ENCODE data around the gene SLC3A2.

The SLC3A2 gene

DNA sequence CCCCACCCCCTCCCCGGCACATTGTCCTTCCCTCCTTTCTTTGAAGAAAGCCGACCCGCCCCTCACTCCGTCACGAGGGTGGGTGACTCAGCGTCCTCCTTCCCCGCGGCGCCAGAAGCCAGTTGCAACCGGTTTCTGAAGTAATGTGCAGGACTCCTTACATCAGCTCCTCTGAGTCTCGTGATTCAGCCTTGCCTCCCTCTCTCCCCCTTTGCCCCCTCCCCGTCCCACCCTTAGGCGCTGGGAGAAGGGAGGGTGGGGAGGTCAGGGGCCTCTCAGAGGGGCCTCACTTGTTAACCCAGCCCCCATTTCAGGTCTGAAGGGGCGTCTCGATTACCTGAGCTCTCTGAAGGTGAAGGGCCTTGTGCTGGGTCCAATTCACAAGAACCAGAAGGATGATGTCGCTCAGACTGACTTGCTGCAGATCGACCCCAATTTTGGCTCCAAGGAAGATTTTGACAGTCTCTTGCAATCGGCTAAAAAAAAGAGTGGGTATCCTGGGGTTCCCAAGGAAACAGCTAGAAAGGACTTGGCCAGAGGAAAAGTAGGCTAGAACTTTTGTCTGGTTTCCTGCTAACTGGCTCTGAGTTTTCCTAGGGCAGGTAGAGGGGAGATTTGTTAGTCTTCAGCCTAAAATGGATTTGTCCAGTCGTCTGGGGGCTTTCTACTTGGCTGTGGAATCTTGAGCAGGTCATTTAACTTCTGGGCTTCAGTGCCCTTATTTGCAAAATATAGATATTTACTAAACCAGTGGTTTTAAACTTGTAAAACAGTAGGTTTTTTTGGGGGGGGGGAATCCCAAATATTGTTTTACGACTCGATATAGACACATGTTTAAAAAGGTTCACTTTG, 1.1 kb downstream of the SLC3A2 start:
- peak; percentile 92 for DNase-seq (ENCODE audit: low read depth)

DNA sequence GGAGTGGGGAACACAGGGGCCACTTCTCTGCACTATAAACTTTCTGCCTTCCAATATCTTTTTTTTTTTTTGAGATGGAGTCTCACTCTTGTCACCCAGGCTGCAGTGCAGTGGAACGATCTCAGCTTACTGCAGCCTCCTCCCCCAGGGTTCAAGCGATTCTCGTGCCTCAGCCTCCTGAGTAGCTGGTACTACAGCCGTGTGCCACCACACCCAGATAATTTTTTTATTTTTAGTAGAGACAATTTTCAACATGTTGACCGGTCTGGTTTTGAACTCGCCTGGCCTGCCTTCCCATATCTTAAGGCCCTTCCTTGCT, 1.7 kb downstream of the SLC3A2 start:
- DNase-seq (ENCODE audit: low read depth): no peak

DNA sequence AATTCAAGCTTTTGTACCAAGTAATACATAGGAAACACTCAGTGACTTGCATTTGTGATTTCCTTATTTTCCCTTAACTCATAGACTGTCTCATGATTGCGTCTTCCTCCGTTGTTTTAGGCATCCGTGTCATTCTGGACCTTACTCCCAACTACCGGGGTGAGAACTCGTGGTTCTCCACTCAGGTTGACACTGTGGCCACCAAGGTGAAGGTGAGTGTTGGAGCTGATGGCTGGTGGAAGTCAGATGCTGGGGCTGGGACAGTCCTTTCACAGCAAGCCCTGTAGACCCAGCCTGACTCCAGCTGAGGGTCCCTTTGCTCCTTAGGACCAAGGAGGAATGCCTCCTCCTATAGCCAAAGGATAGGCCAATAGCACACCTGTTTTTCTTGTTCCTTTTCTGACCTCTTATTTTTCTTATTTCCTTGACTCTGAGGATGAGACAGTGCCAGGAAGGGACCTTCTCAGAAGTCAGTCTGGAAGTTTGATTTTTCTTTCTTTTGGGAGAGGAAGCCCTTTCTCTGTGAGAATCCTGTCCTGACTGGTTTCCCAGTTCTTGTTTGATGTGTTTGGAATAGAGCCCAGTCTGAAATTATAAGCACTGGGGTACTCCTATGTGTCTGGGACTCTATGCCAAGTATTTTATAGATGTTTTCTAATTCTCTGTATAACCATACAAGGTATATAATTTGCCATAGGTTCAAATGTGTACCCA, 2.2 kb downstream of the SLC3A2 start:
- no peak for DNase-seq (ENCODE audit: low read depth)

DNA sequence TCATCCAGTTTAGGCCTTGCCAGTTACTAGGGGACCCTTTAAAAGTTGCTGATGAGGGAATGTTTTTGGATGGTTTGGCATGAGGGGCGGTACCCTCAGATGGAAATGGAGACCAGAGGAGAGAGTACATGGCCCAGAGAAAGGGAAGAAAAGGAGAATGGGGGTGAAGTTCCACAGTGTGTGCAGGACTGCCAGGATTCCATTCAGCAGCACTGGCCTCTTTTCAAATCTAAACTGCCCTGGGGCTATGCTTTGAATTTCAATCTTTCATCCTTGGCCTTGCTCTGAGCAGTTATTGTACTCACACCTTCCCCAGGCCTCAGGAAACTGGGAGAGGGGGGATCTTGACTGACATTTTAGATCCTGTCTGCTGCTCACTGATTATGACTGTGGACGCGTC, 3.0 kb downstream of the SLC3A2 start:
- DNase-seq (ENCODE audit: low read depth): no peak

DNA sequence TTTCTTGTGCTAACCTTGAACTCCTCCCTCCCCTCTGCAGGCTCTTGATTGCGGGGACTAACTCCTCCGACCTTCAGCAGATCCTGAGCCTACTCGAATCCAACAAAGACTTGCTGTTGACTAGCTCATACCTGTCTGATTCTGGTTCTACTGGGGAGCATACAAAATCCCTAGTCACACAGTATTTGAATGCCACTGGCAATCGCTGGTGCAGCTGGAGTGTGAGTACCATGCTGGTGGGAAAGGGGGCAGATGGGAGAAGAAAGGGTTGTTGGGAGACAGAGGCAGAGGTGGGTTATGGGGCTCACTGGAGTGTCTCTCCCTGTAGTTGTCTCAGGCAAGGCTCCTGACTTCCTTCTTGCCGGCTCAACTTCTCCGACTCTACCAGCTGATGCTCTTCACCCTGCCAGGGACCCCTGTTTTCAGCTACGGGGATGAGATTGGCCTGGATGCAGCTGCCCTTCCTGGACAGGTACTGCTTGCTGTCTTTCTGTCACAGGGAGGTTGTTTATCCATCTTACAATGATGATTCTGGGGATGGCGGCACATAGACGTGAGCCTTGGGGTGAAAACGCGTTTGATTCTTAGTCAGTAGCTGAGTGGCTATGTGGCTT, 4.5 kb downstream of the SLC3A2 start:
- DNase-seq (ENCODE audit: low read depth): no peak

DNA sequence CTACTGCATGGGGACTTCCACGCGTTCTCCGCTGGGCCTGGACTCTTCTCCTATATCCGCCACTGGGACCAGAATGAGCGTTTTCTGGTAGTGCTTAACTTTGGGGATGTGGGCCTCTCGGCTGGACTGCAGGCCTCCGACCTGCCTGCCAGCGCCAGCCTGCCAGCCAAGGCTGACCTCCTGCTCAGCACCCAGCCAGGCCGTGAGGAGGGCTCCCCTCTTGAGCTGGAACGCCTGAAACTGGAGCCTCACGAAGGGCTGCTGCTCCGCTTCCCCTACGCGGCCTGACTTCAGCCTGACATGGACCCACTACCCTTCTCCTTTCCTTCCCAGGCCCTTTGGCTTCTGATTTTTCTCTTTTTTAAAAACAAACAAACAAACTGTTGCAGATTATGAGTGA, 7.7 kb downstream of the SLC3A2 start:
- DNase-seq (ENCODE audit: low read depth): no peak

DNA sequence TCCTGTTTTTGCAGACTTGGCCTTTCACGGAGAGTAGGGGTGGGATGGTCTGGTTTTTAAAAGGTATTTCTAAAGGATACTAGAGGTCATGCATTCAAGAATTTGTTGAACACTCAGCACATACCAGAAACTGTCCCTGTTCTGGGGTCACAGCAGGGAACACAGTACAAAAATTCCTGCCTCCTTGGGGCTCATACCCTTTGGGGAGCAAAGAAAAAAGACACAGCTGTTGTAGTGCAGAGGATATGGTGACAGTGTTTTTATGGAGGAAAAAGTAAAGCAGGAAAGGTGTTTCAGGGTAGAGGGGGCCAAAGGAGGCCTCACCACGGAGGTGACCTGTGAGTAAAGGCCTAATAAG, 8.4 kb downstream of the SLC3A2 start:
- no peak for DNase-seq (ENCODE audit: low read depth)

DNA sequence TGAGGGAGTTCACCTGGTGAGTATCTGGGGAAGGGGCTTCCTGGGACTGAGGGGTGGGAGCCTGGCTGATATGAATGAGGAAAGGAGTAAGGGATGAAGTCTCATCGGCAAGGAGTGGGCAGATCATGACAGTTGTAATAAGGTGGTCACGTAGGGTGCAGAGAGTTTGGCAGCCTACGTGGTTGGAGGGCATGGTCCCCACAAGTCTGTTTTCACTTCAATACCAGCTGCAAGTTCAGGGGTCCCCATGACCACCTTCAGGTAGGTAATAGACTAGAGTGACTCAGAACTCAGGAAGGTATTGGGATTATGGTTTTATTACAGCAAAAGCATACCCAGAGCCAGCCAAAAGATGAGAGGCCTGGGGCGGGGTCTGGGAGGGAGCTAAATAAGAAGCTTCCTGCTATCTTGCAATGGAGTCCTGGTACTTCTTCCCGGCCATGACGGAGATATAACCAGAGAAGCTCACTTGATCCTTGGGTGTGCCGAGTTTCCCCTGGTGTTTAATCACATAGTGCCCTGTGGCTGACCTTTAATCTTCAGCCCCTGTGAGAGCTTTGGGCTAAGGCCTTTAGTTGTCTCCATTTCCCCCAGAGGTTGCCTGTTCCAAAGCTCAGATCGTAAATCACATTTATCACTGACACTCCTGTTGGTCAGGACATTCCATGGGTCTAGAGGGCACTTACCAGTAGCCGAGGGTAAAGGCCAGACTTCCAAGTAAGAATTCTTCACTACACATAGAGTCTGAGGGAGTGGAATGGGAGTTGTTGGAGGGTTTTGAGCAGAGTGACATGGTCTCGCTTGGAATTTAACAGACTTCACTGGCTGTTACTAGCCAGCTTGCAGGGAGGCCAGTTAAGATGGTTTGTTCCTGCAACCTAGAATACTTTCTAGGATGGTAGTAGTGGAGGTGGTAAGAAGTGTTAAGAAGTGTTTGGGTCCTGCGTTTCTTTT, 9.1 kb downstream of the SLC3A2 start:
- no peak for DNase-seq (ENCODE audit: low read depth)

DNA sequence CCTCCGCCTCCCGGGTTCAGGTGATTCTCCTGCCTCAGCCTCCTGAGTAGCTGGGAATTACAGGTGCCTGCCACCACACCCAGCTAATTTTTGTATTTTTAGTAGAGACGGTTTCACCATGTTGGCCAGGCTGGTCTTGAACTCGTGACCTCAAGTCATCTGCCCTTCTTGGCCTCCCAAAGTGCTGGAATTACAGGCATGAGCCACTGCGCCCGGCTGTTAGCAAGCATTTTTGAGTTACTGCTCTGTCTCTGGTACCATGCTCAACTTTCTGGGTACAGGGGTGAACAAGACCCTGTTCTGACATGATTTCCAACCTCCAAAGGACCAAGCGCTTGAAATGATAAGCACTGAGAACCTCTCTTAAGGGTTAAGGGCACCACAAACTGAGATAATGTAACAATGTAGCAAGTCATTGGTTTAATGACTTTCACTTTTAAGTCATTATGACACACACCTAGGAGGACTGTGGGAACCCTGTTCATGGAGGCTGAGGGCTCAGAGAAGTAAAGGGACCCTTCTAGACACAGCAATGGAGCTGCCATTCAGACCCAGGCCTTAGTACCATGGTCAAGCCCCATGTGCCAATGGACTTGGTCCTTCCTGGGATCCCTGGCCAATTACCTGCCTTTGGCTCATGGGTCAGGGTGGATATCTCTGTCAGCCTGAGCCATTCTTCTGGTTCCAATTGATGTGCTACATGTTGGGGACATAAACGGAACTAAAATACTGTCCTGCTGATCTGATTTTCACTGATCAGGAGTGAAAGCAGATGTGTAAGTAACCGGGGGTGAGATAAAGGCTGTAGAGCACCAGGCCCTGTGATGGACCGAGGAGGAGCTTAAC, 11.6 kb downstream of the SLC3A2 start:
- DNase-seq (ENCODE audit: low read depth): no peak

DNA sequence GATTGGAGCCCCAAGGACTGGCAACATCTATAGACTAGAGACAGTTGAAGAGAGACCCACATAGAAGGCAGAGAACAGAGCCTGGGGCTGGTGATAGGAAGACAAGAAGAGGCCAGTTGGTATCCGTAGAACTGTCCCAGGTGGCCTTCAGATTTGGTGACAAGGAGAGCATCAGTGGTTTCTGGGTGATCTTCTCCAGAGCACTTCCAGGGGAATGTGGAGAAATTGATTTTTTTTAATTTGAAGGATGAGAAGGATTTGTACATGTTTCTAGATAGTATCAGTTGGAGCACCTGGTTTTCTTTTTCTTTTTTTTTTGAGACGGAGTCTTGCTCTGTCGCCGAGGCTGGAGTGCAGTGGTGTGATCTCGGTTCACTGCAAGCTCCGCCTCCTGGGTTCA, 14.8 kb downstream of the SLC3A2 start:
- no peak for DNase-seq (ENCODE audit: low read depth)

DNA sequence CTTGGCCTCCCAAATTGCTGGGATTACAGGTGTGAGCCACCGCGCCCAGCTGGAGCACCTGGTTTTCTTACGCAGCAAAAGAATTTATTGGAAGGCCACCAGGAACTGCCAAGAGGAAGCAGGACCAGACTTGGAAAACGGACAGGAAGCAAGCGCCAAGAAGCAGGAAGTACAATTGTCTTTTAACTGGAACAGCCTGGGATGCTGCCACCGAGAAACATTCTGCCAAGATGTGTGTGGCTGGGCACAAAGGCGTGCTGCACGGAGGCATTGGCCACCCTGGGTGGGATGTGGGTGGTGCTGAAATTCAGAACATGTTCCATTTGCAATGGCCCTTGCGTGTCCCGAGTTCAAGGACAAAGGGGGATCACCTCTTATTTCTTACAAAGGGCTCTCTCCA, 15.4 kb downstream of the SLC3A2 start:
- DNase-seq (ENCODE audit: low read depth): no peak

DNA sequence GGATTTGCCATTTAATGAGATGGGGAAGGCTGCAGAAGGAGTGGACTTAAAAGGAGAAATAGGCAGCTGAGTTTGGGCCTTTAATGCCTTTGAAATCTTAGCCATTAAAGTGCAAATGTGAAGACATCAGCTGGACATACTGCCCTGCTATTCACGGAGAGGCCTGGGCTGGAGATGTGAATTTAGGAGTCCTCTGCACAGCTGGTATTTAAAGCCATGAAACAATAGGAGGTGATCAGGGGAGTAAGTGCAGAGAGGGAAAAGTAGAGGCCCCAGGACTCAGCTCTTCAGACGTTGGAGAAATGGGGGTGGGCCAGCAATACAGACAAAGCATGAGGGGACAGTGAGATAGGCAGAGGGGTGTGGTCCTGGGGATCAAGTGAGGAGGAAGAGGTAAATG, 16.6 kb downstream of the SLC3A2 start:
- no peak for DNase-seq (ENCODE audit: low read depth)

DNA sequence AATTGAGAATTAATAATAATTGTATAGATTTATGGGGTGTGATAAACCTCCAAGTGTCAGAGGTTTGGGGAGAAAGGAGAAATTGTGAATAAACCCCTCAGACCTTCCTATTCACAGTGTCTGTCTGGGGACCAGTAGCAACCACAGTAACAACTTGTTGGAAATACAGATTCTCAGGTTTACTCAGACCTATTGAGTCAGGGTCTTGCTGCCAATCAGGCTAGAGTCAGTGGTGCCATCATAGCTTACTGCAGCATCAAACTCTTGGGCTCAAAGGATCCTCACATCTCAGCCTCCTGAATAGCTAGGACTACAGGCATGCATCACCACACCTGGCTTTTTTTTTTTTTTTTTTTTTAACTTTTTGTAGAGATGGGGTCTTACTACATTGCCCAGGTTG, 17.3 kb downstream of the SLC3A2 start:
- no peak for DNase-seq (ENCODE audit: low read depth)

DNA sequence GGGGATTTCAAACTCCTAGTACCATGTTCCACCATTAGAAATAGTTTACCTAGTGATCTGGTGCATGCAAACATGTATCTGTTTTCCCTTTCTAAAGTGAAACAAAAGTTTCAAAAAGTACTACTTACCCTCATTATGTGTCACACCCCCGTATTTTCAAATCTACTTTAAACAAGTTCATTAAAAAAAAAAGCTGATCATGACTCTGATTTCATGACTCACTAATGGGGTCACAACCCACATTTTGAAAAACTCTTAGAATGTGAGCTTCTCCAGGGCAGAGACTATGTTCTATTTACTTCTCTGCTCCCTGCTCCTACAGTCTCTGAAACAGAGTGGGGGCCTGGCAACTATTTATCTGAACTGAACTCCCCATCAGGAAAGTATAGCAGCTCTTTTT, 22.2 kb downstream of the SLC3A2 start:
- DNase-seq (ENCODE audit: low read depth): no peak

DNA sequence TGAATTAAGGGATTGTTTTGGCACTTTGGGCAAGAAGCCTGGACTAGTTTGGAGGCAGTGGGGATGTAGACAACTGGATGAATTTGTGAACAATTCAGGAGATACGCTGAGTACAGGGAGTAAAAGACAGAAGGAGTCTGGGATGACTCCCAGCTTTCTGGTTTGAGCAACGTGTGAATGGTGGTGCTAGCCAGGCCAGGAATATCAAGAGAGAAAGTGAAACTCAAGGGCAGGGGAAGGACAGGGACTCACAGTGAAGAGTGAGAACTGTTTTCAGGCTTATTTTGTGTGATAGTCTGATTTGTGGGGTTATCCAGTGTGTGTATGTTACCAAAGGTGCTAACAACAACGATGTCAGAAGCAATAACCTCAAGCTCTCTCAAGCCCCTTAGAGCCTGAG, 24.6 kb downstream of the SLC3A2 start:
- no peak for DNase-seq (ENCODE audit: low read depth)

DNA sequence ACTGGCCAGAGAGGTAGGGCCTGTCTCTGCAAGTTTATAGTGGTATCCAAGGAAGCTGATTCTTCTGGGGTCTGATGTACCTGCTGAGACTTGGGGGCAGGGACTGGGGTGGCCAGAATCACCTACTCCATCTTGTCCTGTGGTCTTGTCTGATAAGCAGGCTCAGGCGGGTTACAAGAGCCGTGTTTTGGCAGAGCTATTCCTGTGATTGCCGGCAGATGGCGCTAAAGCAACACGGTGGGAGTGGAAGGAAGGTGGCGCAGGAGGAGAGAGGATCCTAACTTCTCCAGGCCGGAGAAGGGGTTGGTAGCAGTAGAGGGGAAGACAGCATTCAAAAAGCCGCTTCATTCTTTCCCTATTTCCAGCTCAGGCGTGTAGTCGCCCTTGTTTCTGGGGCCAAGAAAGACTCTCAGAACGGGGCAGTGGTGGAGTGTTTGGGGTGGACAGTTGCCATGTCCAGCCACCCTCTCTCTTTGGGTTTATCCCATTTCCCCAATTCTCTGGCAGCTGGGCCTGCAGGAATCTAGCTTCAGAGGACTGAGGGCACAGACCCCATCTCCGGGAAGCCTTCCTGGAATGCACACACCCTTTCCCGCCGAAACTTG, 25.3 kb downstream of the SLC3A2 start:
- peak; percentile 70 for DNase-seq (ENCODE audit: low read depth)

DNA sequence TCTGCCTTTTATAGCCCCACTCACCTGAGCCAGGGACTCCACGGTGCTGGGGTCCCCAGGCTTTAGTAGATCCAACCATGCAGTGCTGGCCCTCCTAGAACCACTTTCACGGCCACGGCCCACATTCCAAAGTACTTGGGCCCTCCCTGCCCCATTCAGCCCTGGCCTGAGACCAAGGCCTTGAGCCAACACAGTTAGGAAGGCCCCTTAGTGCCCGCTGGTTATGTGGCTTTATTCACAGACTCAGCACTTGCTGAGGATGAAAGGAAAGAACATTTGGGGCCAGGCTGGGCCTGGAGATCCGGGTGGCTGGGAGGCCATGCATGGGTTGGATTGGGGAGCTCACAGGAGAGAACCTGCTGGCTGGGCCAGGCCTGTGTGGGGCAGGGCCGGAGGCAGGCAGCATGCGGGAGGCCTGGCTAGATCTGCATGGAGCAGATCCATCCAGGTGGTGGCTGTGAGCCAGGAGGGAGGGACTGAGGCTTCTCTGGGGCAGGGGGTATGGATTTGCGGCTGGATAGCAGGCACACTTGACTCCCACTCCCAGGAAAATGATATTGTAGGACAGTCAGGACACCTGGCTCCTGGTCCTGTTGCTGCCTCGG, 27.9 kb downstream of the SLC3A2 start:
- DNase-seq (ENCODE audit: low read depth): no peak

DNA sequence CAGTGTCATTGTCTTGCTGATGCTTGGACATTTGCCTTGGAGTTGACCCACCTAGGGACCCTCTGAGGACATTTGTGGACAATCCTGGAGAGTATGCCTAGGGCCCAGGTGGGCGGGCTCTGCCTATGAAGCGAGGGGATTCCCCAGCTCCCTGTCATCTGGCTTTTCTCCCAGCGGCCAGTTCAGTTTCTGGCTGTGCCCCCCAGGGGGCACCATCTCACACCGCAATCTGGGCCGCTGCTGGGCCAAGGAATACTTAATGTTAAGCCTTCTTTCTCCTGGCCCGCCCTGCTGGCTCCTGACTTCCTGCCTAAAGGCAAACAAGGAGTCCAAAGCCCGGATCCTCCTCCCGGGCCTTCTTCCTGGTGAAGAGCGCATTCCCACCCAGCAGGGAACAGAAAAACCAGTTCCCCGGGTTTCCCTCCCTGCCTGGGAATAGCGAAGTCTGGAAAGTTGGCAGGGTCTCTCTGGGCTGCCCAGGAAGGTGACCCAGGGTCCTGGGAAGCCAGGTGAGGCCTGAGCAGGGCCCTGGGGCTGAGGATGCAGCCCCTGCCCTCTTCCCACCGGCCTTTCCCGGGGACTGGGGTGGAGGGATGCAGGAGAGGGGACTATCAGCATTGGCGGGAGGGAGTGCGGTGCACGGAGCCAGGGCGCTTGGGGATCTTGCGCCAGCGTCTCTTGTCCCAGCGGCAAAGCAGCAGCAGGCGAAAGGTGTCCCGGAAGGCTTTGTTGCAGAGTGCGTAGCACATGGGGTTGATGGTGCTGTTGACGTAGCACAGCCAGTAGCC, 28.6 kb downstream of the SLC3A2 start:
- no peak for DNase-seq (ENCODE audit: low read depth)

DNA sequence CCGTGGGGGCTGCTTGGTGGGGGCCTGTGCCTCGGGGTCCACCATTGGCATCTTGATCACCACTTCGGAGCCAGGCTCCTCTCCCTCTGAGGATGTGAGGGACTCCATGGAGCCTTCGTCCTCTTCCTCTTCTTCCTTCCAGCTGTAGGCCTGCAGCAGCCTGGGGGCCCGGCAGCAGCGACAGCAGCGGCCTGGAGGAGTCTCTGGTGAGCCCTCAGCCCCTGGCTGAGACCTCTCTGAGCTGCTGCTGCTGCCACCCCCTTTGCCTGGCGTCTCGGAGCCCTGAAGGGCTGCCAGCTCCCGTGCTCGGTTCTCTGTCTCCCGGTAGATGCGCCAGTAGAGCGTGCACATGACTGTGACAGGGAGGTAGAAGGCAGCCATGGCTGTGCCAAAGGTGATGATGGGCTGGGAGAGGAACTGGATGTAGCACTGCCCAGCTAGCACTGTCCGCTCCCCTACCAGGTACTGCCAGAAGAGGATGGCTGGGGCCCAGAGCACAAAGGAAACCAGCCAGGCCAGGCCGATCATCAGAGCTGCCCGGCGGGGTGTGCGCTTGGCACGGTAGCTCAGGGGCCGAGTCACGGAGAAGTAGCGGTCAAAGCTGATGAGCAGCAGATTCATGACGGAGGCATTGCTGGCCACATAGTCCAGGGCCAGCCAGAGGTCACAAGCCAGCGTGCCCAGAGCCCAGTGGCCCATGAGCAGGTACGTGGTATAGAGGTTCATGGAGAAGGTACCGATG, 29.6 kb downstream of the SLC3A2 start:
- DNase-seq (ENCODE audit: low read depth): no peak
